Activated naive CD4-positive, alpha-beta T cell (primary cell): ENCODE measurements around the gene ZNF219.
A peak's percentile ranks its signal among the peaks of the same experiment; 100 is the strongest.

Experiments
- DNase-seq, 4 experiments: peaks; one replicate each; lab custom pipeline; 2025; lab: John Stamatoyannopoulos, UW

ZNF219 gene

DNA sequence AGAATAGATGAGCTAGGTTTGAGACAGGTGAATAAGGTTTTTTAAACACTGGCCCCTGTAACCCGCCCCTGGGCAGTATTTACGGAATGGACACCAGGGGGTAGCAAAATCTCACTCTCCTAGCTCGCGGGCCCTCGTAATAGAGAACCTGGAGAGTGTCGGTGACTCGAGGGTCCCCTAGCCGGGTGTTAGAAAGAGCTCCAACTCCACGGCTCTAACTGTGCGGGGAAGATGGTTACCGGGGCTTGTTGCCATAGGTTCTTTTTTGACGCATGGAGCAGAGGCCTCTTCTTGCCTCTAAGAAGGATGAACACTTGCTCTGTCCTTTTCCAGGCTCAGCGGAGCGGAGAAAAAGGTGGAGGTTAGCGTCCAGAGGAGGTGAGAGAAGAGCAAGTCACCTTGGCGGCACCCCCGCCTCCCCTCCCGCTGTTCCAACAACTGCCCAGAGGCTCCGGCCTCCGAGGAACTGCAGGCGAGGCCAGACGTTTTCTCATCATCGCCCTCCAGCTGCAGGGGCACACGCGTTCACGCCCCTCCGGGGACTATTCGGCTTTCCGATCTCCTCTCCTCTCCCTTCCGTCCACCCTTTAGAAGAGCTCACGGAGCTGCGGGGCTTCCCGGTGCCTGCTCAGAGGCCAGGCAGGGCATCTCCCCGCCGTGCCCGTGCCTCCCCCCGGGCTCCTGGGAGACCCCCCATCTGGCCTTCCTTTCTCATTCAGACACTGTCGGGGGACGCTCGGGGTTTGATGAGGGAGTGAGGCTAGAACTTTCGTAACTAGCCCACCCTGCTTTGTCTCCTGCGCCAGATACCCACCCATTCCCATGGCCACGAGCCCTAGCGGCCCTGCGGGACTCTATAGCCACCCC lies 29.7 kb downstream of the ZNF219 start:
- DNase-seq, result peak in 1 of 4 experiments; percentile 23

DNA sequence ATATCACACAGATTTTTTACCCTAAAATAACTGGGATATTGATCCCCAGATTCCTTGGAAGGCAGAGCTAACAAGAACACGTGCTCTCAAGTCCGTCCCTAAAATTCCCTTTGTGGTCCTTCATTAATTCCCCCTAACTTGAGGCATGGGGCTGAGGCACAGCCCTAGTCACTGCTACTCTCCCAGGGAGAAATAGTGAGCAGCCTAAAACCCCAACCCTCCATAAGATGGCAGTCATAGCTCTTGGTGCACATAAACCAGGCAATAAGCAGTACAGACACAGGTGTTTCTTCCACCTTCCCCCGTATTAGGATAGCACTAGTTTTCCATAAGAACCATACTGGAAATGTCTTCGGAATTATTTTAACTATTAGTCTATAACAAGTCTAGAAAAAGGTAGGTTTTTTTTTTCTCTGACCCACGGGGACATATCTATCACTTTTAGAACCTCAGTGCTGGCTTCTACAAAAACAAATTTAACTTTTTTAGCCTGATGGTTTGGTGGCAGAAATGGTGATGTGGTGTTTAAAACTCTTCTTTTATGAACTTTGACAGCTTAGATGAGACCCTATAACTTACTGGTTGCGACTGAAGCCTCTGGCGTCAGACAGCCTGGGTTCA lies 31.5 kb downstream of the ZNF219 start:
- no peak for DNase-seq

GRCh38 chr14:21063479-21063878 lies 35.0 kb downstream of the ZNF219 start:
- DNase-seq, result no peak

- no peak for DNase-seq
Measured at GRCh38 chr14:21061347-21061668, 37.1 kb downstream of the ZNF219 start.

DNA sequence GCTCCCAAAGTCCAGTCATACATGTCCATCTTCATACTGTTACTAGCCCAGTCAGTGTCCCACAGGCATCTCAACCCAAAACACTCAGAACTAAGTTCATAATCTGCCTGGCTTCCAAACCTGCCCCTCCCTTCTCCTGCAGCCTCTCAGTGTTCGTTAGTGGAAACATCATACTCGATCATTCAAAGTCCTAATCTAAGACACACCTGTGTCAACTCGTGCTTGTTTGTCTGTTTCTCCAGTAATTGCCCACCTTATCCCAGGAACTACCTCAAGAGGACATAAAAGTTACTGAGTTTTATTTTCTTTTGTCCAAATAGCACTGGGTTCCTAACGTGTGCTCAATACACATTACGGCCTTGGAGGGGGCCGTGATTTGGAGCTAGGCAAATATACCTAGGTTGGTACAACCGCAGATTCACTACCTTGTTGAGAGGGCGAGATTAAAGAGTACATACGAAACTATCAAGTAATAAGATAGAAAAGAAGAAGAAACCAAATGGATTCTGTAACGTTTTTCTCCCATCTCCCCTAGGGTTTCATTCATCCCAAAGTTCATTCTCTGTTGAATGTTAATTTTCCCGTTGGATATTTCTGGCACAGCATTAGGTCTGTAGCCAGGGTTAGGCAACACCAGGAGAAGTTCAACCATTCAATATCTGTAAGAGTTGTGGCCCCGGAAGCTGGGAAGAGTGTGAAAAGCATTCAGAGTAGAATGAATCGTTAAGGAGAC lies 37.7 kb downstream of the ZNF219 start:
- DNase-seq, result no peak

DNA sequence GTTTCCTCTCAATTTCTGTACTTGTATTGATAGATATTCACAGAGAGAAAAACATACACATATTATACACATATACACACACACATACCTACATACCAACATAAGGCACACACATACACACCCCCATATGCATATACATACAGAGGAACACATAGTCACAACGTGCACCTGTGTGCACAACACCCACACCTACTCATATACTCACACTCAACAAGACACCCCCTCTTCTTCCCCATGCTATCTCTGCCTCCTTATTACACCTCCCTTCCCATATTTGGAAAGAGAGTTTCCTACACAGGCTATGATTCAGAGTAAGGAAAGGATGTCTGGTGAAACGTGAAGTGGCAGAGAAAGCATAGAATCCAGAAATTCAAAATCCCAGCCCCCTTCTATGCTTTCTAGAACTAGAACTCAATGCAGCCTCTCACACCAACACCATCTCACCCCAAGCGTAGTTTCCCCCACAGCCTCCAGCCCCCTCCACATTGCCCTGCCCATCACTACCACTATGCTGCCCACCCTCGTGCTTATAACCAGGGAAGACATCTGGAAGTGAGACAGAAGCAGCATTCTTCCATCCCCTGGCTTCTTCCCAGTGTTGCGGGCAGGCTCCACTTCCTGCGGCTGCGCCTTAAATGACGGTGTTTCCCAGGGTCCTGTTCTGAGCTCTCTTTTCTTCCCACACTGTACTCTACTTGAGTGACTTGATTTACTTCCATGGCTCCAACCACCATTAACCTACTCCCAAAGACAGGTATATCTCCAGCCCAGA lies 38.4 kb downstream of the ZNF219 start:
- no peak for DNase-seq

- DNase-seq, result no peak
Measured at GRCh38 chr14:21058903-21059302, 39.6 kb downstream of the ZNF219 start.

DNA sequence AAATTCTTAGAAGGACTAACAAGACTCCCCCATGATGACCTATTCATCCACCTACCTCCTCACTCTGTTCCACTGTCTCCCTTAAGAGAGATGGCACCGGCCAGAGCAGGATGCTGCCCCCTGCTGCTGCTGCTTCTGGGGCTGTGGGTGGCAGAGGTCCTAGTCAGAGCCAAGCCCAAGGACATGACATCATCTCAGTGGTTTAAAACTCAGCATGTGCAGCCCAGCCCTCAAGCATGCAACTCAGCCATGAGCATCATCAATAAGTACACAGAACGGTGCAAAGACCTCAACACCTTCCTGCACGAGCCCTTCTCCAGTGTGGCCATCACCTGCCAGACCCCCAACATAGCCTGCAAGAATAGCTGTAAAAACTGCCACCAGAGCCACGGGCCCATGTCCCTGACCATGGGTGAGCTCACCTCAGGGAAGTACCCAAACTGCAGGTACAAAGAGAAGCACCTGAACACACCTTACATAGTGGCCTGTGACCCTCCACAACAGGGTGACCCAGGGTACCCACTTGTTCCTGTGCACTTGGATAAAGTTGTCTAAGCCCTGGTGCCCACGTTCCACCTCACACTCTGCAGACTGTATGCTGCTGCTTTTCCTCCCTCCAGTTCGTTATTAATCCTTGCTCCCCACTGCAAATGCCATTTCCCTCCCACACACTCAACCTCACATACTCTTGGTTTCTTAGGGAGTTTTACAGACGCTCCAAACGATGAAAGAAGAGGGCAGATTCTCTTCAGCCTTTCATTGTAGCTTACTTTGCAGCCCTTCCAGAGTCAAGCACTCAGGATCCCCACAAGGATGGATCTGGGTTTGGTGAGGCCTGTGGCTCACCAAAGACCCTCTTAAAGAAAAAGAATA lies 40.4 kb downstream of the ZNF219 start, which contains the start of gene RNASE8:
Gene RNASE8 (plus strand): TSS at position 20 of the 873 bp plus-strand sequence. CDS start 71 bp downstream, at position 91.
- DNase-seq, result no peak

DNA sequence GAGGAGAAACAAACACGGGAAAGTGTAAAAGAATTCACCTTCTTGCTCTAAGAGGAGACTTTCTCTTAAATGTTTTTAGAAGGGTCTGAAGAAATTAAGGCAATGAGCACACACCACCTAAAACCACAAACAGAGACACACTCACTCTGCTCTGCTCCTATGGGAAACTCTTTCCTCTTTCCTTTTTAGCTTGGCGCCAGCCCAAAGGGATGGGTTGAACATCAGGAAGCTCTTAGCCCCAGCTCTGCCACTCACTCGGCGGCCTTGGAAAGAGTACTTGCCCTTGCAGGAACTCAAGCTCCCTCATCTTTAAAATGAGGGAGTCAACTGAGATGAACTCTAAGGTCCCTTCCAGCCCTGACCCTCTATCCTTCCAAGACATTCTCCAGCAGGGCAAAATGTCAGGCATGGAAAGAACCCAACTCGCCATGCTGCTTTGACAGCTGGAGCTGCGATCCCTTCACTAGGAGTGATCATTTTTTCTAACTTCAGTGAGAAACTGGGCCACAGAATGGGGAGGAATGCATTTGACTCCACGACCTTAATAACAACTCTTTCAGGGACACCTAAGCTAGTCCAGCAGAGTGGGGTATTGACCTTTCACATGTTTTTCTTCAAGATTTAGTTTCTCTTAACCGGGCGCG lies 41.8 kb downstream of the ZNF219 start:
- DNase-seq, result no peak

- DNase-seq, result no peak
Measured at GRCh38 chr14:21055432-21056117, 42.9 kb downstream of the ZNF219 start.

- DNase-seq, result no peak
Measured at GRCh38 chr14:21054768-21055145, 43.7 kb downstream of the ZNF219 start.

- no peak for DNase-seq
Measured at GRCh38 chr14:21054123-21054767, 44.2 kb downstream of the ZNF219 start.

DNA sequence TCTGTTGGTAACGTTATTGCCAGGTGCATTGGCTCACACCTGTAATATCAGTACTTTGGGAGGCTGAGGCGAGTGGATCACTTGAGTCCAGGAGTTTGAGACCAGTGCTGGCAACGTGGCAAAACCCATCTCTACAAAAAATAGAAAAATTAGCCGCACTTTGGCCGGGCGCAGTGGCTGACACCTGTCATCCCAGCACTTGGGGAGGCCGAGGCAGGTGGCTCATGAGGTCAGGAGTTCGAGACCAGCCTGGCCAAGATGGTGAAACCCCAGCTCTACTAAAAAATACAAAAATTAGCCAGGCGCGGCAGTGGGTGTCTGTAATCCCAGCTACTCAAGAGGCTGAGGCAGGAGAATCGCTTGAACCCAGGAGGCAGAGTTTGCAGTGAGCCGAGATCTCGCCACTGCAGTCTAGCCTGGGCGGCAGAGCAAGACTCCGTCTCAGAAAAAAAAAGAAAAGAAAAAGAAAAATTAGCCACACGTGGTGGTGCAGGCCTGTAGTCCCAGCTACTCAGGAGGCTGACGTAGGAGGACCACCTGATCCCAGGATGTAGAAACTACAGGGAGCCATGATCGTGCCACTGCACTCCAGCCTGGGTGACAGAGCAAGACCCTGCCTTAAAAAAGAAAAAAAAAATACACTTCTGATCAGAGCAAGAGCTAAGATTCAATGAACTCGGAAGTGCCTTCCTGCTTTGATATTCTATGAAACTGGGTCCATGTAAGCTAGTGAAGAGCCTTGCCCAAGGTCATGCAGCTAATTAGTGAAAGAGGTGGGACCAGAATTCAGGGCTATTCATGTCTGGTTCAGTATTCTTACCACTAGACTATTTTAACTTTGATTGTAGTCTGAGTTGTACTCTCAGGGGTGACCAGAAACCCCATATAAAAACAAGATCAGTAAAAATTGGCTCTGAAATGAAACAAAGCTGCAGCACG lies 45.0 kb downstream of the ZNF219 start:
- no peak for DNase-seq

DNA sequence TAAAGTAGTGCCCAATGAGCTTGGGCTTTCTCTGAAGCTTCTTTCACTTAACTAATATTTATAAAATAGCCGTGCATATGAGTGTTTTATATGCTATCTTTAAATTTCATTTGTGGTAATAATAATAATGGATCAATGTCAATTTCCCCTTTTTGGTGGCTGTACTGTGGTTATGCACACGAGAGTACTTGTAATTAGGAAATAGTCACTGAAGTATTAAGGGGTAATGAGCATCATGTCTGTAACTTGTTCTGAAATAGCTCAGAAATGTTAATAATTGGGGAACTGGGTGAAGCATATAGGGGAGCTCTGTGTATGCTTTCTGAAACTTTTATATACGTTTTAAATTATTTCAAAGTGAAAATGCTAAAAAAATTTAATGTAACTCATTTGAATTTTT lies 47.9 kb downstream of the ZNF219 start:
- DNase-seq, result no peak

GRCh38 chr14:21049271-21049673 lies 49.2 kb downstream of the ZNF219 start:
- DNase-seq, result no peak

DNA sequence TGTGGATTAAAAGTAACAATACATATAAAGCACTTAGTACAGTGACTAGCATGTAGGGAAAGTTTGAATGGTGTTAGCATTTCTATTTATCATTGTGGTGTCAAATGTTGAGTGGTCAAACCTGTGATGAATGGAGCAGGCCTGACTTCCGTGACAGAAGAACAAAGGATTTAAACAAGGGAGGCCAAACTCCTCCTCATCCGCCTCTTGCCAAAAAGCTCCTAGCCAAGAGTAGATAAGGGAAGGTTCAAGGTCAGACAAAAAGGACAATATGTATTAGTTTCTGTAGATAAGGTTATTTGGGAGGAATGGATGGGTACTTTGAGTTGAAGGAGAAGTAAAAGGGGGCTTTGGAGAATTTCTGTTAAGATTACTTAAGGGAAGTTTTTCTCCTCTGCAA lies 49.8 kb downstream of the ZNF219 start:
- DNase-seq, result no peak

- no peak for DNase-seq
Measured at GRCh38 chr14:21047378-21047781, 51.1 kb downstream of the ZNF219 start.

DNA sequence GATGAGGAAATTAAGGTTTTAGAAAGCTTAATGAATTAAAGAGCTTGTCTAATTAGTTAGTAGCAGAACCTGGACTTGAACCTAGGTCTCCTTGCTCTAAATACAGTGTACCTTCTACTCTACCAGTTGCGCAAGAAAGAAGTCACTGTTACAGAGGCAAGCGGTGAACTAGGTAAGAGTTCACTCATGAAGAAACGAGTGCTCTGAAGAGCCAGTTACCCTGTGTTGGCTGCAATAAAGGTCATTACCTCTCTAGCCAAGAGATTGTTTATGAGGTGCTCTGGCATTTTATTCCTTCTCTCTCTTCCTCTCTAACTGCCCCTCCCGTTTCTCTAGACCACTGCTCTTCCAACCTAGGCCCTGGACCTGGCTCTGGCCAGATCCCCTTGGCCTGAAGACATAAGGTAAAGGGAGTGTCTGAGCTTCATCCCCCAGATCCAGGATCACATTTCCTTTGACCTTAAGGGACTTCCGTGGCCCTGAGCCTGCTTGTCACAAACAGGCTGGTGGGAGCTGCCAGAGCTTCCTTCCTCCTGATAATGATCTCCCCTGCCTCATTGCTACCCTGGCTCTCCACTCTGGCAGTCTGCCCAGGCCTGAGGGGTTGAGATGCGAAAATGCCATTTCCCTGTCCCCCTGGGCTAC lies 54.4 kb downstream of the ZNF219 start:
- no peak for DNase-seq
